ENCODE data around the gene DHRS12.

Gene DHRS12

DNA sequence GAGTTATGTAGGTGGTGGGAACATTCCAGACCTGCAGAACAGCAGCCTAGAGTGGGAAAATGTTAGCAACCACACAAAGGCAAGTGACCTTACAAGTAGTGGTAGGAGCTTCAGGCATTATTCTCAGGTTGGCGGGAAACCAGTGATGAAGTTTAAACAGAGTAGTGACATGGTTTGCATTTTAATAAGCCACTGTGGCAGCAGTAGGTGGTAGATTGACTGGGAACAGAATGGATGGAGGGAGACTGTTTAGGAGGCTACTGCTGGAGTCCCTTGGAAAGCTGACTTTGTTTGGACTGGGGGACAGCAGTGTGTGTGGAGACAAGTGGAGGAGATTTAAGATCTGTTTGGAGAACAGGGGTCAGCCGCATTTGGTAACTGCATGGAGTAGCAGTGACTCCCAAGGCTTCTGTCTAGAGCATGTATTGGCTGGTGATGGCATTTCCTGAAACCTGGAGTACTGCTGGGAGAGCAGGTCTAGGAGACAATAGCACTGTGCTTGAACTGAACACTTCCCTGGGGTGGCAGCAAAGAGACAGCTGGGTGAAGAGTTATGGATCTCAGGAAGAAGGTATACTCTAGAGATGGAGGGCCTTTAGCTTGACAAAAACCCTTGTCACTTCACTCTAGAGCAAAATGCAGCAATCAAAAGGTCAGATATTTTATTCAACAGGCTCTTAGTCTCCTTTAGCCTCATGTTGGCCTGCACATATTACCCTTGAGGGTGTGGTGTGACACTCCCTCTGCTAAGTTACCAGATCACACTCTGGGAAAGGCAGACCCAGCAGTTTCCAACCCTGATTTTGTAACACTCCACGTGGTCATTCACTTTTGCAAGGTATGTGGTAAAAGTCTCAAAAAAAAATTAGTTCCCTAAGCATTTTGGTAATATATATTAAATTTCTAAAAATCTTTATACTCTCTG is 70.3 kb downstream of the DHRS12 start:
- DNase-seq (ENCODE audit: insufficient read length, low spot score), result no peak
- FAIRE-seq, result no peak
- TF ChIP-seq POLR2A (IDR thresholded peaks at IDR 0.05; ENCODE audit: low read depth, low read length), result no peak

DNA sequence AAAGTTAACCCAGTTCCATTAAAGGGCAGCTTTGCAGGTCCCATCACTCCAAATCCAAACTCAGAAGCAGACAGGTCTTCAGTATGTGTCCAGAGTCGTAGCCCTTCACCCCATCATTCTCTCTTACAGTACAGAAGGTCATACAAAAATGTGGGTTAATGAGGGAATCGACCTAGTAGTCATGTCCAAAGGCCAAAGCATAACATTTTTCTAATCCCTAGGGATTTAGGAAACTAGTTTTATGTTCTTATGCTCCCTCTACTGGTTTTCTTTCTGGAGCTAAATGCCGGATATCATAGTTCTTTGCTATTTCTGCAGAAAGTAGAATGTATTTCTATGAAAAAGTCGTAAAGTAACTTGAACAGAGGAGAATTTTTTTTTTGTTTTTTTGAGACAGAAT is 72.2 kb downstream of the DHRS12 start:
- FAIRE-seq (no peak), DNase-seq (ENCODE audit: insufficient read length, low spot score) (no peak)
- no peak for TF ChIP-seq POLR2A (IDR thresholded peaks at IDR 0.05; ENCODE audit: low read depth, low read length)

DNA sequence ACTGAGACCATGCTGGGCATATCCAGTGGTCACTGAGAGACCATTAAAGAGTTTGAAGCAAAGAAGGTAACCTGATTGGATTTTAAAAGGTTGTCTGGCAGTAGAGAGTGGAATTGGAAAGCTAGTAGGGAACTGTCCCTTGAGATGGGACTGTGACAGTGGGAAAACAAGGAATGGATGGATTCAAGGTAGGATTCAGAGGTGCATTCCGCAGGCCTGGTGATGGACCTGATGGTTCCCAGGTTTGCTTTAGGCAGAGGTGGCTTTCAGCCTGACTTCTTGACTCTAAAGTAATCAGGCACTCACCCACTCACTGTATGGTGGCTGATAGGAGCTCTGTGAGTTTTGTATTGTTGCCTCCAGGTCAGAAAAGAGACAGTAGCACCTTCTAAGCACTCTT is 73.0 kb downstream of the DHRS12 start:
- TF ChIP-seq POLR2A (IDR thresholded peaks at IDR 0.05; ENCODE audit: low read depth, low read length), result no peak

DNA sequence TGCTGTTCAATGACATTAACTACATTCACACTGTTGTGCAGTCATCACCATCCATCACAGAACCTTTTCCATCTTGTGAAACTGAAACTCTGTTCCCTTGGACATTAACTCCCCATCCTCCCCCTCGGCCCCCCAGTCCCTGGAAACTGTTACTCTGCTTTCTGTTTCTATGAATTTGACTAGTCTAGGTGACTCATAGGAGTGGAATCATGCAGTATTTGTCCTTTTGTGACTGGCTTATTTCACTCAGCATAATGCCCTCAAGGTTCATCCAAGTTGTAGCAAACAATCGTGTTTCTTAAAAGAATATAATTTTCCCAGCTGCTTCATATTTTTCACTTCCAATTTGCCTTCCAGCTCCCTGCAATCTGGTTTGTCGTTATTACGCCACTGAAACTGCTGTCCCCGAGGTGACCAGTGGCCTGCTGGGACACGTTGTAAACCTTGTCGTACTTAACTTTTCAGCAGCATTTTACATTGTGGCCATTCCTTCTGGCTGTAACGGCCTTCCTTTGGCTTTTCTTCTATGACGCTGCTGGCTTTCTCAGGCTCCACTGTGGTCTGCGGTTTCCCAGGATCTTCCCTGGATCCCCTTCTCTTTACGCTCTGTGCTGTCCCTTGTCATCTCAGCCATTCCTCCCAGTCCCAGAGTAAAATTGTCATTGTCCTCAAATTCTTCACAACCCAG is 74.0 kb downstream of the DHRS12 start:
- DNase-seq (ENCODE audit: insufficient read length, low spot score), result peak; percentile 23

More for the DNA sequence above, 73.0 kb downstream of the DHRS12 start:
- DNase-seq (ENCODE audit: insufficient read length, low spot score) (no peak), FAIRE-seq (no peak)

DNA sequence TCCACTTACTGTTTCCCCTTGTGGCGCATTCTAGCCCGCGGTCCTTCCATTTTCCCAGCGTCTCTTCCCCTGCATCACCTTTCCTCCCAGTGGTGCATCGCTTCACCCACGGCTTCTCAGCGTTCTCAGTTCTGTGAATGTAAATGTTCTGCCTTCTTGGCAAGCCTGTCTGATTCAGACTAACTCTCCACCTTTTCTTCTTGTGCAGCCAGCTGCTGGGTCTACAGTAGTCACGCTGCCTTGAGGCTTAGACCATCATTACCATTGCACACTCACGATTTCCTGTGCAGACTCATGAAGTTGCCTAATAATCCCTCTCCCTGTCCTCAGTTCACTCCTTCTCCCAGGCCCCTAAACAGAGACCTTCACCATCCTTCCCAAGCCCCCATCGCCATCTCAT is 75.0 kb downstream of the DHRS12 start:
- no peak for FAIRE-seq
- TF ChIP-seq POLR2A (IDR thresholded peaks at IDR 0.05; ENCODE audit: low read depth, low read length), result no peak
- no peak for DNase-seq (ENCODE audit: insufficient read length, low spot score)

More for the DNA sequence above, 74.0 kb downstream of the DHRS12 start:
- no peak for TF ChIP-seq POLR2A (IDR thresholded peaks at IDR 0.05; ENCODE audit: low read depth, low read length)
- FAIRE-seq, result peak; percentile 6

DNA sequence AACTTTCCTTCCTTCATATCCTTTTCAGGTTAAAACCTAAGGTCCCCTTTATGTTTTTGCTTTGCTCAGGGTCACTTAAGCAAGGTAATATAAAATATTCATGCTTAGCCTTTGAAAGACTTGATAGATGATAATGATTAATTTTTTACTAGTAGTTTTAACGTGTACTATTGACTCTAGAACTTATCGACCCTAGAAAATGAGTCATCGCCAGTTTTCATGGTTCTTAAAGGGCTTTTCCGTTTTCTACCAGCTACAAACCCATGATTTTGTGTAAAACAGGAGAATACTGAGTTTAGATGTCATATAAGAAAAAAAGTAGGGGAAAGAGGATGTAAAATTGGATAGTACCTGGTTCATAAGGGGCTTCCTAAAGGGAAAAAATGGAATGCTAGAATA is 75.7 kb downstream of the DHRS12 start:
- FAIRE-seq, result no peak

DNA sequence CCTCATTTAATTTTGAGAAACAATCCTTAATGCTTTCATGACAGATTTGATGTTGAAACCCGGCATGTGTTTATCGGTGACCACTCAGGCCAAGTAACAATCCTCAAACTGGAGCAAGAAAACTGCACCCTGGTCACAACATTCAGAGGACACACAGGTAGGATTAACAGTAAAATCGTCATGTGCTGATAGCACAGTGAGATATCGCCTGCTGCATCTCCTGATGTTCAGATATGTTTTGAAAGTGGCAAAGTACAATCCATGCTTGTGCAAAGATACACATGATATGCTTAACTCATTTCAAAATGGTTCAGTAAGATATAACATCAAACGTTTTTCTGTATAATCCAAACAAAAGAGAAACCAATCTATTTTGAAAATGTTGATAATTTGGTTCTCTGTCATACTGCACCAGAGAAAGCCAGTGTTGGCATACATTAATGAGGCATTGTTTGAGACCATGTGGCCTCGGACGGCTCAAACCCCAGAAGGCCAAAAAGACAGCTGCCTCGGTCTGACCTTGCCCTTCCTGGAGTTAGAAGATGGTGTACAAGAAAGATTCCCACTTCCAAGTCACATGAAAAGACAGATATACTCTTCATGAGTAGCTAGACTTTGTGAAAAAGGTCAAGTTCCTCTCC is 76.2 kb downstream of the DHRS12 start:
- no peak for FAIRE-seq

More for the DNA sequence above, 75.7 kb downstream of the DHRS12 start:
- no peak for TF ChIP-seq POLR2A (IDR thresholded peaks at IDR 0.05; ENCODE audit: low read depth, low read length)
- DNase-seq (ENCODE audit: insufficient read length, low spot score), result no peak

DNA sequence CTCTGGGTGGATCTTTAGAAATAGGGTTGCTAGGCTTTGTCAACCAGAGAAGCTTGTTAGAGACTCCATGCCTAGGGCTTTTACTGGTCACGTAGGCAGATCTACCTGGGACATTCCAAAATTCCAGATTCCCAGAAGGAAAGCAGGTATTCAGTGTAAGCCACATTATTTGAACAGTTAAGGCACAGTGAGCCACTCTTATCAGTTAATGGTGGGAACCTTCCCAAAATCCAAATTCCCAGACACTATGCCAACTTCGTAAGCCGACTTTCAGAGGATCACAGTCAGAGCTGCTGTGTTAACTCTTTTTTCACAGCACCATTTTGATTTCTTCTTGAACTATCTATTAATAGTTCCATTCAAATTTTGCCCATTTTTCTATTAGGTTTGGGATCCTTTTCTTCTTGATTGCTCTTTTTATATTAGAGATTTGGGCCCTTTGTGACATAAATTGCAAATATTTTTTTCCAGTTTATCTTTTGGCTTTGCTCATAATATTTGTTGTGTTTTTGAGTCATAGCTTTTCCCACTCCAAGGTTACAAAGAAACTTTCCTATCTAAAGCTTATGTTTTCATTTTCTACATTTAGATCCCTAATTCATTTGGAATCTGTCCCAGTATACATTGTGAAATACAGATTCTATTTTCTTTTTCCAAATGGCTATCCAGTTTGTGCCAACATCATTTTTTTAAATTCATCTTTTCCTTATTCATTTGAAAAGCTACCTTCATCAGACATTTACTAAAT is 77.3 kb downstream of the DHRS12 start:
- no peak for DNase-seq (ENCODE audit: insufficient read length, low spot score)
- FAIRE-seq, result no peak
- TF ChIP-seq POLR2A (IDR thresholded peaks at IDR 0.05; ENCODE audit: low read depth, low read length), result no peak

More for the DNA sequence above, 76.2 kb downstream of the DHRS12 start:
- TF ChIP-seq POLR2A (IDR thresholded peaks at IDR 0.05; ENCODE audit: low read depth, low read length), result no peak
- no peak for DNase-seq (ENCODE audit: insufficient read length, low spot score)

DNA sequence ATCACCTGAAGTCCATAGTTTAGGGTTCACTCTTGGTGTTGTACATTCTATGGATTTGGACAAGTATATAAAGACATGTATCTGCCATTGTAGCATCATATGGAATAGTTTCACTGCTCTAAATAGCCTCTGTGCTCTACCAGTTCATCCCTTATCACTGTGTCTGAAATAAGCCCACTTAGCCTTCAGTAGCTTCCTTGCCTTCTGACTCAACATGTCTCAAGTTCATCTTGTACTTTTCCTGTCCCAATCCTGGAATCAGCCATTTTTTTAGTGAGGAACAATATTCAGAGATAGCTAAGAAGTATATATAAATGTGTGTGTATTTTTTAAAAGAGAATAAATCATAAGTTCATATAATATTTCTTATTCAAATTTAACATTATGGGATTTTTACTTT is 79.2 kb downstream of the DHRS12 start:
- FAIRE-seq, result no peak
- no peak for TF ChIP-seq POLR2A (IDR thresholded peaks at IDR 0.05; ENCODE audit: low read depth, low read length)
- no peak for DNase-seq (ENCODE audit: insufficient read length, low spot score)

DNA sequence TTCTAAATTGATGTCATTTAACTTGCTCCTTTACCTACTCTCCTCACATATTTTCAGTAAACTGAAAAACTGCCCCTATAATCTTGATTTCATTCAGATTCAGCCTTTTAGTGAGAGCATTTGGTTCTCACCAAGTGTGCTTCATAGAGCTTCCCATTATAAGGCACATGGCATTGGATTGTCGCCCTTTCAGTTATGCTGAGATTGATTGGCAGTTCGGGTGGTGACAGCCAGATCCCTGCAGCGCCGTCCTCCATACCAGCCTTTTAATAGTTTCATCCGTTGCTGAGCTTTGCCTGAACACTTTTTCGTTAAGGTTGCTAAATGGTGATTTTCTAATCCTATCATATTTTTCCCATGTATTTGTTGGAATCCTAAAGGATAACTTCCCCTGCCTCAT is 80.4 kb downstream of the DHRS12 start:
- DNase-seq (ENCODE audit: insufficient read length, low spot score) (no peak), FAIRE-seq (no peak)
- TF ChIP-seq POLR2A (IDR thresholded peaks at IDR 0.05; ENCODE audit: low read depth, low read length), result no peak

DNA sequence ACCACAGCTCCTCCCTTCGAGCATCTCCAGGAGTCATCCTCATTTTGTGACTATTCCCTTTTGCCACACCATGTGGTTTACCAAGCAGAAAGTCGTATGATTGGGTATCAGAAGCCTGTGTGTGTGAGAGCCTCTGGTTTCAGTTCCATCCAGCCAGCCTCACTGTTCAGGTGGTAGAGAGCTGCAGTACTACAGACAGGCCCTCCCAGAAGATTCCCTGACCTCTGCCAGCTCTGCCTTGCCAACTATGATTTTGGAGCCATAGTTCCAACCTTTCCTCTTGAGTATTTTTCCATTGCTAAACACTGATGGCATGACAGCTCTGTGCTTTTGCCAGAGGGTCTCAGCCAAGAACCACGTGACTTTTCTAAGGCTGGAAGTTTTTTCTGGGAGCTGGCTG is 82.5 kb downstream of the DHRS12 start:
- no peak for TF ChIP-seq POLR2A (IDR thresholded peaks at IDR 0.05; ENCODE audit: low read depth, low read length)
- no peak for DNase-seq (ENCODE audit: insufficient read length, low spot score)
- no peak for FAIRE-seq

DNA sequence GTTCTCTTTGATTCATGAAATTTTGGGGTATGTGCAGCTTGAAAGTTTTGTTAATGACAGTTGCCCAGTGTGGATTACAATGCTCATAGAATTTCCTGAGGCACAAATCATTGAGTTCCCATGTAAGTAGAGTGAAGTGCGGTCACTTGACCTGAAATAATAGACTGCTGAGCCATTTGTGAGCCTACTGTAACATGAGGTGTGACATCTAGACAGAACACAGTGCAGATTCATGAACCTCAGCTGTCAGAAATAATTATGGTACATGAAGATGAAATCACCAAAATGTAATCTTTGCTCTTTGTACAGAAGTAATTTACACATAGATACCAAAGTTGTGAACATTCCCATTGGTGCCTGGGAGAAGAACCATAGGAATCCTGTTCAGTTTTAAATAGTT is 84.6 kb downstream of the DHRS12 start:
- DNase-seq (ENCODE audit: insufficient read length, low spot score), result no peak
- no peak for TF ChIP-seq POLR2A (IDR thresholded peaks at IDR 0.05; ENCODE audit: low read depth, low read length)
- FAIRE-seq, result no peak
